ENCODE results near the gene MYBPC1. TPM values are rescaled to one million over a fixed set of nuclear protein-coding genes. Genes with fewer than 3 reads are reported as not detected.

Gene MYBPC1
- total RNA-seq, 1 donor from 2014 or later = 7.3 TPM

- Histone ChIP-seq H3K27ac (replicated peaks) (no peak overlapping the region), H3K9me3 (replicated peaks) (no peaks in the 10 kb centered on the region), H3K27me3 (ENCODE audit: low read depth) (no peaks in the 10 kb centered on the region), H3K4me3 (no peak overlapping the region), H3K36me3 (no peaks in the 10 kb centered on the region), H3K4me1 (no peaks in the 10 kb centered on the region)
- intact Hi-C loops (cut with micrococcal nuclease) = no loop called here
- TF ChIP-seq CTCF (IDR thresholded peaks at IDR 0.05; ENCODE audit: borderline replicate concordance) = no peak
- DNase-seq = no peak
These were observed 2.3 kb upstream of the MYBPC1 start for GRCh38 chr12:101592448-101592847.

DNA sequence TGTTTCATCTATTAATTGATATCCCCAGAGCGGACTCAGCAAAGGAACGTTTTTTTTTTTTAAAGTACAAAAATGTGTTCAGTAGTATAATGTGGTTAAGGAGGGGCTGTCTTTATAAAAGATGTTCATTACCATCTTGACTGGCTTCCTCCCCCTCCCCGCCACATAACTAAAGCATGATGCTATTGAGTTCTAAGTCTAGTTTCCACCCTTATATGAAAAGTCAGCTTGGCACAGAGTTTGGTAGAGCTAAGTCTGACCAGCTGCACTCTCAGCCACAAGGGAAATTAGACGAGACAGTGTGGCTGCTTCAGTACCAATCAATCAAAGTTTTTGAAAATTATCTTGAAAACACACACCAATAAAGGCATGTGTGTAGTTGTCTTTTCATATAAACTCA, 1.9 kb upstream of the MYBPC1 start:
- Histone ChIP-seq H3K4me3 (no peak overlapping the region), H3K36me3 (no peaks in the 10 kb centered on the region), H3K4me1 (no peaks in the 10 kb centered on the region), H3K27me3 (ENCODE audit: low read depth) (no peaks in the 10 kb centered on the region), H3K9me3 (replicated peaks) (no peaks in the 10 kb centered on the region), H3K27ac (replicated peaks) (no peak overlapping the region)
- no peak for DNase-seq
- intact Hi-C loops (cut with micrococcal nuclease) = no loop called here
- TF ChIP-seq CTCF (IDR thresholded peaks at IDR 0.05; ENCODE audit: borderline replicate concordance) = no peak

GRCh38 chr12:101596172-101596571, 1.4 kb downstream of the MYBPC1 start:
- no peak for TF ChIP-seq CTCF (IDR thresholded peaks at IDR 0.05; ENCODE audit: borderline replicate concordance)
- Histone ChIP-seq H3K36me3 (no peaks in the 10 kb centered on the region), H3K27me3 (ENCODE audit: low read depth) (peaks cover 2% of the 10 kb centered on the region), H3K9me3 (replicated peaks) (no peaks in the 10 kb centered on the region), H3K4me3 (no peak overlapping the region), H3K27ac (replicated peaks) (no peak overlapping the region), H3K4me1 (no peaks in the 10 kb centered on the region)
- intact Hi-C loops (cut with micrococcal nuclease) = no loop called here
- DNase-seq = no peak

DNA sequence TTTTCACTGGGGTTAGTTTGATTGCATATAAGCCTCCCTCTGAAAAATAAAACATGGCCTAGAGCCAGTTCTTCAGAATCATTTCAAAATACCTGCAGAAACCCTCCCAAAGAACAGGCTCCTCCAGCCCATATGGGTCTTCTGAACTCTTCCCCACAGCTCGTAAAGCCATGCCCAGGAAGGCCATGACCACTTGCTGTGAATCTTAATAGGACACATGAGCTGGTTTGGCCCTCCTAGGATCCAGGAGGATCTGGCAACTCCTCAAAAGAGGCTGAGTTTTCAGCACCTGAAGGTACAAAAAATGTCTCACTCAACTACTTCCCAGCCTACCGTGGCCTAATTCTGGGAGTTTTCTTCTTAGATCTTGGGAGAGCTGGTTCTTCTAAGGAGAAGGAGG, 2.4 kb downstream of the MYBPC1 start:
- H3K4me1 ChIP-seq = no peaks in the 10 kb centered on the region
- TF ChIP-seq CTCF (IDR thresholded peaks at IDR 0.05; ENCODE audit: borderline replicate concordance) = no peak
- peaks cover 8% of the 10 kb centered on the region for H3K27me3 ChIP-seq (ENCODE audit: low read depth)
- intact Hi-C loops (cut with micrococcal nuclease) = no loop called here
- H3K27ac ChIP-seq (replicated peaks) = no peak overlapping the region
- no peak overlapping the region for H3K4me3 ChIP-seq
- no peak for DNase-seq
- no peaks in the 10 kb centered on the region for H3K36me3 ChIP-seq
- no peaks in the 10 kb centered on the region for H3K9me3 ChIP-seq (replicated peaks)

DNA sequence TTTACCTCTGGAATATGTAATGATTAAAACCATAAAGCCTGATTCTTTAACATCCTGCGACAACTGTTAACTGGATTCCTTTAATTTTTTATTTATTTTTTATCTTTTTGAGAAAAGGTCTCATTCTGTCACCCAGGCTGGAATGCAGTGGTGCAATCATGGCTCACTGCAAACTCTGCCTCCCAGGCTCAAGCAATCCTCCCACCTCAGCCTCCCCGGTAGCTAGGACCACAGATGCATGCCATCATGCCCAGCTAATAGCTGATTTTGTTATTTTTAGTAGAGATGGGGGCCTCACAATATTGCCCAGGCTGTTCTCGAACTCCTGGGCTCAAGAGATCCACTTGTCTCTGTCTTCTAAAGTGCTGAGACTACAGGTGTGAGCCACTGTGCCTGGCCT, 3.7 kb downstream of the MYBPC1 start:
- Histone ChIP-seq H3K27ac (replicated peaks) (no peak overlapping the region), H3K9me3 (replicated peaks) (no peaks in the 10 kb centered on the region), H3K27me3 (ENCODE audit: low read depth) (peaks cover 8% of the 10 kb centered on the region), H3K36me3 (no peaks in the 10 kb centered on the region), H3K4me1 (no peaks in the 10 kb centered on the region), H3K4me3 (no peak overlapping the region)
- intact Hi-C loops (cut with micrococcal nuclease) = no loop called here
- no peak for TF ChIP-seq CTCF (IDR thresholded peaks at IDR 0.05; ENCODE audit: borderline replicate concordance)
- no peak for DNase-seq

DNA sequence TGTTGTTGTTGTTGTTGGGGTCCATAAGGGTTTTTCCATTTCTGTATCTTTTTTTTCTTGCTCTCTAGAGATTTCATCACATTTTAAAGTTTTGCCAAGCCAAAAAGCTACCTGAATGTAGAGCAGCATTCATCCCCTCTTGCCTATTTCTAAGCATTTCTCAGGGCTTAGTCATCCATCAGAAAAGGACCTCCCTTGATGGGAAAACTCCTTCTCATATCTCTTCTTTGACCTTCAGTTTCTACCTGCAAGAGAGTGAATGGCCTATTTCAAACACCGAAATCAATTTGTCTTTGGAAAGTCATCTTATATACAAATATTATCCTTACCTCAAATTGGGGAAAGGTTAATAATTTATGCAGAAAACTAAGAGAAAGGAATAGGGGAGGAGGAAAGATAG, 4.5 kb downstream of the MYBPC1 start:
- Histone ChIP-seq H3K27ac (replicated peaks) (no peak overlapping the region), H3K4me1 (no peaks in the 10 kb centered on the region), H3K4me3 (no peak overlapping the region), H3K9me3 (replicated peaks) (no peaks in the 10 kb centered on the region), H3K36me3 (no peaks in the 10 kb centered on the region), H3K27me3 (ENCODE audit: low read depth) (peaks cover 8% of the 10 kb centered on the region)
- no peak for DNase-seq
- intact Hi-C loops (cut with micrococcal nuclease) = no loop called here
- TF ChIP-seq CTCF (IDR thresholded peaks at IDR 0.05; ENCODE audit: borderline replicate concordance) = no peak

Measured in left ventricle myocardium inferior (tissue), 1 donor.